ENCODE results near the gene ZDHHC6. TPM values are rescaled to one million over a fixed set of nuclear protein-coding genes. Genes with fewer than 3 reads are reported as not detected.
A peak's percentile ranks its signal among the peaks of the same experiment; 100 is the strongest.
"Not testable (repeated sequence)": the region's sequence is repeated elsewhere in the genome, so short reads cannot be mapped to it uniquely, and the experiment has no call there.

ZDHHC6 gene
- total RNA-seq, 1 donor from 2014 or later: 30.4 TPM

DNA sequence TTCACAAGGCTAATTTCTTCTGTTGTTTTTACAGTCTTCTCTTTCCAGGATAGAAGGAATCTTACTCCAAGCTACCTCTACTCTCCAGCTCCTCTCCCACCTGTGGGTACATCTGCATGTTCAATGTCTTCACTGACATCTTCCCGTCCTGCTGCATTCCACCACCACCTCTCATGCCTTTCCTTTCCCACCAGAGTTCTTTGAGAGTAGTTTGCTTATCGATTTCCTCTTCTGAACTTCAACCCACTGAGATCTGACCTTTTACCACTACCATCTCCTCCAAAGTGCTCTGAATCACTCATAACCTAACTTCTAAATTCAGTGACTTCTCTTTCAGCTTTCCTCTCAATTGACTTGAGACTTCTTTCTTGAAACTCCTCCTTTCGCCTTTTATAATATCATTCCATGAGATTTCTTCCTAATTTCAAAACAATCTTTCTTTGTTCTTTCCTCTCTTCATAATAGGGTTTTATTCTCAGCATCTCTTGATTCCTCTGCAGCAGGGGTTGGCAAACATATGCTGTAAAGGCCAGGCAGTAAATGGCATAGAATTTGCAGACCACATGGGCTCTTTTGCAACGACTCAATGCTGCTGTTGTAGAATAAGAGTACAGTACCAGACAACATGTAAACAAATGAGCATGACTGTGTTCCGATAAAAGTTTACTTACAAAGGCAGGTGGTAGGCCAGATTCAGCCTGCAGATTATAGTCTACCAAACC, 50.7 kb downstream of the ZDHHC6 start:
- ATAC-seq (no peak), DNase-seq (ENCODE audit: low spot score) (no peak)
- intact Hi-C loops (cut with DNase I): no loop called here

DNA sequence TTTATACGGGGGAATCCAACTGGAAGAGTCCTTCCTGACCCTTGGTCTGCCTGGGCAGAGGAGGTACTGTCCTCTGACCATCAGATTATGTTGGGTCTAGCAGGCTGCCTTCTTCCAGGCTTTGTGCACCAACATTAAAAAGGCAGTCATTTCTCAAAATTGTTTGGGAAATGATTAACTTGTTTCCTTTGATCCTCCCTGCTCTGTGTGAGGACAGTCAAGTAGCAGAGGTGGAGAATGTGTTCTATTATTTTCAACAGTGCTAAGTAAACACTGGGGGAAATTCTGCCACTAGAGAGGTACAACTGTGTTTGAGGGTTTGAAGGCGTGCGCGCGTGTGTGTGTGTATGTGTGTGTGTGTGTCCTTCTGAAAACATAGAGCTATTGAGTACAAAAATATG, 52.2 kb downstream of the ZDHHC6 start:
- no peak for ATAC-seq
- intact Hi-C loops (cut with DNase I): no loop called here
- DNase-seq (ENCODE audit: low spot score): no peak

DNA sequence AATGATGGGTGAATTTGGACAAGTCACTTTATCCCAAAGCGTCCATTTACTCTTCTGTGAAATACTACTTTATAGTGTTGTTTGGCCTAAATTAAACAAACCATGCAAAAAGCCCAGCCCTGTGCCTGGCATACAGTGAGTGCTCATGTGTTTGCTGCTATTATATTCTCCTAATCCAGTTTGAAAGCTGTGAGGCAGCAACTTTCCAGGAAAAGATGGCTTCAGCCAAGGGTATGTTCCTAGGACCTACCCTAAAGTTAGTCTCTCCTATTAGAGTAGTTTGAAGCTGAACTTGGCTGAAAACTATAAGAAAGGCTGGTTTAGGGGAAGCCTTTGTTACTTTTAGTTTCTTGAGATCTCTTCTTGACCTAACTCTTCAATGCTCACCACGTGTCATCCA, 52.9 kb downstream of the ZDHHC6 start:
- no peak for DNase-seq (ENCODE audit: low spot score)
- no peak for ATAC-seq
- intact Hi-C loops (cut with DNase I): no loop called here

DNA sequence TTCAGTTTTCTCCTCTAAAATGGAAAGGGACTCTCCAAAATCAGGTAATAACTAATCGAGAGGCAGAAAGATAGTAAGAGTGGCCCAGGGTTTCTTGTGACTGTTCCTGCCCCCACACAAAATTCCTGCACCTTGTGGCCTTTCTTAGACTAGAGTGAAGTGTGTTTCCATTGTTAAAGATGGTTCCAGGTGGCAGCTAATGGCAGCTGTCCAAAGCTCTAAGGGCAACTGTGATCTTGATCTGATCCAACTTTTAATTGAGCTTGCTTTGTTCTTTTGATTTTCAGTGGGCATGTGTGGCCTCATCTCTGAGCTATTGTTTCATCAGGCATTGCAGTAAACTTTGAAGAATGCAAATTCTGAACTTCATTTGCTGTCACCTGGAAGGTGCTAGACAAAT, 53.4 kb downstream of the ZDHHC6 start:
- intact Hi-C loops (cut with DNase I): no loop called here
- DNase-seq (ENCODE audit: low spot score) (no peak), ATAC-seq (no peak)

DNA sequence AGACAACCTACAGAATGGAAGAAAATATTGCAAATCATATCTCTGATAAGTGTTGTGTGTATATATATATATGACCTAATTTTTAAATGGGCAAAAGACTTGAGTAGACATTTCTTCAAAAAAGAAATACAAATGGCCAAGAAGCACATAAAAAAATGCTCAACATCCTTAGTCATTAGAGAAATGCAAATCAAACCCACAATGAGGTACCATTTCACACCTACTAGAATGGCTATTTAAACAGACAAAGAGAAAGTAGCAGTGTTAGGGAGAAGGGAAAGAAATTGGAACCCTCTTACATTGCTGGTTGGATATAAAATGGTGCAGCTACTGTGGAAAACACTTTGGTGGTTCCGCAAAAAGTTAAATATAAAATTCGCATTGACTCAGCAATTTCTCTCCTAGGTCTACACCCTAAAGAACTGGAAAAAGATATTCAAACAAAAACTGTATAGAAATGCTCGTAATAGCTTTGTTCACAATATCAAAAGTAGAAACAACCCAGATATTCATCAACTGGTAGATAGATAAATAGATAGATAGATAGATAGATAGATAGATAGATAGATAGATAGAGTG, 56.5 kb downstream of the ZDHHC6 start:
- intact Hi-C loops (cut with DNase I): no loop called here

DNA sequence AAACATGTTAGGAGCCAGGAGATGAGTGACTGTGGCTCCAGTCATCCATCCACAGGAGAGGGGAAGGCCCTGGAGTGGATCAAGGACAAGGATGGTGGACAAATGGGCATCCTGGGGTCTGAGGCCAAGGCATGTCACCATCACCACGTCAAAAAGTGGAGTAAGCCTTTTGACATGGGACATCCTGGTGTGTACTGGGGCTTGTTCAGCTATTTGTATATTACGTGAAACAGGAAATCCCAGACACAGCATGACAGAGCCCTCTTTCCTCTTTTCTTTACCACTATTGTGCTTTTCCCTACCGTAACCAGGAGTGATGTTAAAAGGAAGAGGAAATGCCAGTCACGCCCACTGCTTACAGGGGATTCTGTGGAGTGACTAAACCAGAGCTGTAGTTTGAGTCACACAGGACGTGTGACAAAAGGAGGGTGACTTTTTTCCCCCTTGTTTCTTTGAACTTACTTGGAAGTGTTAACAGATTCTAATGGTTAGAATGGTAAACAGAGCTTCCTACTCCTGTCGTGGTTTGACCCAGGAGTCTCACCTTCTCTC, 57.4 kb downstream of the ZDHHC6 start:
- ATAC-seq: peak; percentile 51
- no peak for DNase-seq (ENCODE audit: low spot score)
- intact Hi-C loops (cut with DNase I): no loop called here

More for the DNA sequence above, 56.5 kb downstream of the ZDHHC6 start:
- no peak for DNase-seq (ENCODE audit: low spot score)
- no peak for ATAC-seq

DNA sequence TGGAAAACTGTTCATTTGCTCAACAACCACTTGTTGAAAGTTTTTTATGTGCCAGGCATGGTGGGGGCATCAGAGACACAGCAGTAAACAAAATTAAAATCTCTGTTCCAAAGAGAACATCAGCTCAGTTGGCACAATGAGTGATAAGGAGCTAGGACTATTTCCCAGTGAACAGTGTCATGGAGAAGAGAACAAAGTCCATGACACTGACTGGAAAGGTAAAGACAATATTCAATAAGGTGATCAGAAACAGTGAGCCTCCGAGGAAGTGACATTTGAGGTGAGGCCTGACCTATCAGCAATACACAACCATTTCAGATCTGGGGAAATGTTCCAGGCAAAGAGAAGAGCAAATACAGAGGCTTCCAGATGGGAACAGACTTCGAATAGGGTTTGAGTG, 58.2 kb downstream of the ZDHHC6 start:
- intact Hi-C loops (cut with DNase I): no loop called here
- DNase-seq (ENCODE audit: low spot score): no peak
- no peak for ATAC-seq

DNA sequence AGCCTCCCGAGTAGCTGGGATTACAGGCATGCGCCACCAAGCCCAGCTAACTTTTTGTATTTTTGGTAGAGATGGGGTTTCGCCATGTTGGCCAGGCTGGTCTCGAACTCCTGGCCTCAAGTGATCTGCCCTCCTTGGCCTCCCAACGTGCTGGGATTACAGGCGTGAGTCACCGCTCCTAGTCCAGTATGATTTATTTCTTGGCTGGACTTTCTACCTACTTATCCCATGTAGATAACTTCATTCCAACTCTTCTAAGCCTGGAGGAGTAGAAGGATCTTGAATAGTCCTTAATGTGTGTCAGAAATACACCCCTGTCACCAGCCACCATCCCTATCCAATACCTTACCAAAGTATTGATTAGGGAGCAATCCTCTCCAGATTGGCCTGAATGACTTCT, 58.7 kb downstream of the ZDHHC6 start:
- ATAC-seq; intact Hi-C loops (cut with DNase I); DNase-seq (ENCODE audit: low spot score): not testable (repeated sequence)

DNA sequence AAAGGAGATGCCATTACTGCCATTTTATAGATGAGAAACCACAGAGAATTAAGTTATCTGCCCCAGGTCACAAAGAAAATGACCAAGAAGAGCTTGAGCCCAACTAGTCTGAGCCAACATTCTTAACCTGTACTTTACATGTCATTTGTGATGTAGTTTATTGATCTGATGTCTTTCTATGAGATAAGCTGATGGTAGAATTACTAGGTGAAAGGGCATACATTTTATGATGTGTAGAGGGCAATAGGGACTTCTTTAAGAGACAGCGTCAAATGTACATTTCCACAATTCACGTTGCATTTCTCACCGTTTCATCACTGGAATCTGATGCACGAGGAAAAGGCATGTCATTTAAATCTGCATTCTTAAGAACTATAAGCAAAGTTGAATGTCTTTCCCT, 61.5 kb downstream of the ZDHHC6 start:
- ATAC-seq: no peak
- no peak for DNase-seq (ENCODE audit: low spot score)
- intact Hi-C loops (cut with DNase I): no loop called here

DNA sequence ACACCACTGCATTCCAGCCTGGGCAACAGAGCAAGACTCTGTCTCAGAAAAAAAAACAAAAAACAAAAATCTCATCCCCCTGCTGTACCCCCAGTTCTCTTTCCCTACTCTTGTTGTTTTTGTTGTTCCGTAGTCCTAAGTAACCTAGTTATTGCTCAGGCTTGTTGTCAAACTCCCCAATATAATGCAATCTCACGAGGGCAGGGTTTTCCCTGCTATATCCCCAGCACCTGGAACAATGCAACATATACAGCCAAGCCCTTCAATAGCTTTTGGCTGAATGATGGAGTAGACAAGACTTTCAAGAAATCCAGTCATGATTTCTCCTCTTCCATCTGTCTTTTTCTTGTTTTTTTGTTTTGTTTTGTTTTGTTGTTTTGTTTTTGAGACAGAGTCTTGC, 62.6 kb downstream of the ZDHHC6 start:
- DNase-seq (ENCODE audit: low spot score) (no peak), ATAC-seq (no peak)
- intact Hi-C loops (cut with DNase I): no loop called here

DNA sequence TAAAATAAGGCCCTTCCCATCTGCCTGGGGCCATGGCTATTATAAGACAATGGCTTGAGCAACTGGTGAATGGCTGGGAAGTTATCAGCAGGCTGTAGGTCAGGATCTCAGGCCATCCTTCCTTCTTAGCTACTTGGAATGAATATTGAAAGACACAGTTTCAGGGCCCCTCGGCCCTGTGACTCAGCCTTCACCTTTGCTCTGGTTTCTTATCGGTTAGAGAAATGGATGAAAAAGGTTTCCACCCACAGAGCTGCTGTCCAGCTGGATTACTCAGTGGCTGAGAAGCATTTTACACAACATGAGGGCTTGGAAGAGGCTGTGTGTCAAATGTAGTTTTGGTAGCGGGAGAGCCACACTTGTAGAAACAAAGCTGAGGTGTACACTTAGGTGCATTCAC, 63.4 kb downstream of the ZDHHC6 start:
- intact Hi-C loops (cut with DNase I): no loop called here
- ATAC-seq: no peak
- no peak for DNase-seq (ENCODE audit: low spot score)

DNA sequence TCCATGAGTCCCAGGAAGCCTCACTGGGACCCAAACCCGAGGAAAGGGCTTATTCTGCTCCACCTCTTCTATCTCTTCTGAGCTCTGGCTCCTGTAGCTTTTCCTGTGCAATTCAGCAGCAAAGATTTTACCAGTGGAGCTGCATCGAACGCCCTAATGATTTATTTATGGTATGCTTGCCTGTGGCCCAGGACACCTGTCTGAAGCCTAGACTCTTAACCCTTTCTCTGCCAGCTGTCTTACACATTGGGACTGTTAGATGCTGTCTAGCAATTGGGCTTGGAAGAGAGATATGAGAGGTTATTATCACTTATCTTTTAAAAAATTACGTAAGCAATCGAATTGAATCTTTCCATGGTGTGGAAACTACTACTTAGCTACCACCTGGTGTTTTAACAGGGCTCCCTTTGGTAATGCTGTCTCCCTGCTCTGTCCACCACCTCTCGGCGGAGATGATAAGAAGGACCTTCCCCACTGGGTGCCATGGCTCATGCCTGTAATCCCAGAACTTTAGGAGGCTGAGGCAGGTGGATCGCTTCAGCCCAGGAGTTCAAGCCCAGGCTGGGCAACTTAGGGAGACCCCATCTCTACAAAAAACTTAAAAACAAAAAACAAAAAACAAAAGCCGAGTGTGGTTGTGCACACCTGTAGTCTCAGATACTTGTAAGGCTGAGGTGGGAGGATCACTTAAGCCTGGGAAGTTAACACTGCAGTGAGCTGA, 64.0 kb downstream of the ZDHHC6 start:
- intact Hi-C loops (cut with DNase I): no loop called here
- ATAC-seq: no peak

More for the DNA sequence above, 64.0 kb downstream of the ZDHHC6 start:
- DNase-seq (ENCODE audit: low spot score): no peak

Other genes starting within 250 kb of the ZDHHC6 start
- not detected for gene TECTB, start 163.5 kb downstream of the ZDHHC6 start, total RNA-seq
- 11.3 TPM for gene ACSL5, start 72.8 kb downstream of the ZDHHC6 start, total RNA-seq
- gene VTI1A, start 301 bp upstream of the ZDHHC6 start, total RNA-seq: 44.0 TPM

All from sciatic nerve (tissue), 2 donors.